NCI-H2227 treated with DMSO at 0.1 percent for 48 hours (cell line): ENCODE data around the gene DOCK10.
"Not testable (repeated sequence)": the region's sequence is repeated elsewhere in the genome, so short reads cannot be mapped to it uniquely, and the experiment has no call there.

Experiments used
- DNase-seq: peaks from one replicate; lab custom pipeline; 2025; lab: John Stamatoyannopoulos, UW

The DOCK10 gene

GRCh38 chr2:224946895-224947294 is 95.4 kb downstream of the DOCK10 start:
- DNase-seq: no peak

GRCh38 chr2:224944707-224945547 is 97.3 kb downstream of the DOCK10 start:
- no peak for DNase-seq

GRCh38 chr2:224943601-224944041 is 98.6 kb downstream of the DOCK10 start:
- DNase-seq: not testable (repeated sequence)

- no peak for DNase-seq
Observed at GRCh38 chr2:224941960-224942359, 100.3 kb downstream of the DOCK10 start.

- DNase-seq: no peak
Observed at GRCh38 chr2:224940618-224941017, 101.7 kb downstream of the DOCK10 start.

GRCh38 chr2:224938651-224939182 is 103.6 kb downstream of the DOCK10 start:
- DNase-seq: no peak

- DNase-seq: no peak
Observed at GRCh38 chr2:224937887-224938286, 104.4 kb downstream of the DOCK10 start.

GRCh38 chr2:224934526-224935188 is 107.6 kb downstream of the DOCK10 start:
- no peak for DNase-seq

- no peak for DNase-seq
Observed at GRCh38 chr2:224933431-224933830, 108.8 kb downstream of the DOCK10 start.

GRCh38 chr2:224932522-224932921 is 109.7 kb downstream of the DOCK10 start:
- no peak for DNase-seq

GRCh38 chr2:224931956-224932355 is 110.3 kb downstream of the DOCK10 start:
- no peak for DNase-seq

GRCh38 chr2:224930990-224931389 is 111.3 kb downstream of the DOCK10 start:
- no peak for DNase-seq

- no peak for DNase-seq
Observed at GRCh38 chr2:224930124-224930523, 112.1 kb downstream of the DOCK10 start.

- DNase-seq: no peak
Observed at GRCh38 chr2:224929512-224929911, 112.8 kb downstream of the DOCK10 start.

GRCh38 chr2:224927646-224928173 is 114.6 kb downstream of the DOCK10 start:
- DNase-seq: no peak

- no peak for DNase-seq
Observed at GRCh38 chr2:224927011-224927410, 115.3 kb downstream of the DOCK10 start.

GRCh38 chr2:224925810-224926100 is 116.5 kb downstream of the DOCK10 start:
- DNase-seq: no peak

GRCh38 chr2:224925061-224925809 is 117.0 kb downstream of the DOCK10 start:
- DNase-seq: no peak

GRCh38 chr2:224924631-224925030 is 117.6 kb downstream of the DOCK10 start:
- DNase-seq: no peak

GRCh38 chr2:224922142-224922727 is 120.0 kb downstream of the DOCK10 start:
- DNase-seq: no peak

- no peak for DNase-seq
Observed at GRCh38 chr2:224919472-224920110, 122.7 kb downstream of the DOCK10 start.
